OCI-LY7 (cell line): ENCODE measurements around the gene NINJ2. TPM values are rescaled to one million over a fixed set of nuclear protein-coding genes. Genes with fewer than 3 reads are reported as not detected.

Experiments
- BruUV-seq: library from RNA; stranded (reverse); fragments of 400-500 nt; replicated peaks from 2 replicates; lab custom pipeline; 2021; lab: Mats Ljungman, UMichigan
- CTCF ChIA-PET: fragments of 300-600 bp; sonication (Branson Sonifier 250); formaldehyde crosslinking; loops from one replicate; lab custom pipeline; 2022; ENCODE audit warnings: antibody characterized with exemption; ENCODE audit not compliant: unreplicated experiment; lab: Charles Lee
- POLR2A ChIA-PET: fragments of 300-600 bp; sonication (Branson Sonifier 250); formaldehyde crosslinking; loops from one replicate; lab custom pipeline; 2022; ENCODE audit warnings: antibody characterized with exemption; lab: Charles Lee
- DNase-seq: peaks from one replicate; pipeline ENCODE4 v3.0.0-alpha.2; 2015; ENCODE audit warnings: low spot score
- H2AFZ ChIP-seq: fragments of 200-600 bp; sonication (generic), shearing (Covaris generic); 2 replicates; pipeline ENCODE4 v1.6.1; 2014; ENCODE audit warnings: mild to moderate bottlenecking, antibody characterized with exemption, low read length, moderate library complexity
- H3K27ac ChIP-seq: fragments of 200-600 bp; sonication (generic); 2 replicates; pipeline ENCODE4 v1.5.1; 2014; ENCODE audit warnings: mixed run types, low read depth, mild to moderate bottlenecking, moderate library complexity, low read length, inconsistent platforms; ENCODE audit not compliant: poor library complexity, severe bottlenecking
- H3K36me3 ChIP-seq: fragments of 200-600 bp; sonication (generic); 2 replicates; pipeline ENCODE4 v1.6.1; 2014; ENCODE audit warnings: mild to moderate bottlenecking, antibody characterized with exemption, low read length, moderate library complexity, mixed read lengths; ENCODE audit not compliant: insufficient read depth
- H3K4me1 ChIP-seq: fragments of 200-600 bp; sonication (generic); 2 replicates; pipeline ENCODE4 v1.5.1; 2014; ENCODE audit warnings: mild to moderate bottlenecking, low read length; ENCODE audit not compliant: insufficient read depth, poor library complexity, severe bottlenecking
- H3K4me2 ChIP-seq: fragments of 200-600 bp; sonication (generic); 2 replicates; pipeline ENCODE4 v1.6.1; 2014; ENCODE audit warnings: mild to moderate bottlenecking, low read length
- H3K4me3 ChIP-seq: fragments of 200-600 bp; sonication (generic); 2 replicates; pipeline ENCODE4 v1.5.1; 2014; ENCODE audit warnings: mild to moderate bottlenecking, low read depth, low read length; ENCODE audit not compliant: poor library complexity, severe bottlenecking
- H3K79me2 ChIP-seq: fragments of 200-600 bp; sonication (generic); 2 replicates; pipeline ENCODE4 v1.6.1; 2016; ENCODE audit warnings: low read depth, mild to moderate bottlenecking, low read length, moderate library complexity, mixed read lengths; ENCODE audit not compliant: insufficient read depth
- H3K9me2 ChIP-seq: fragments of 200-600 bp; sonication (generic); 2 replicates; pipeline ENCODE4 v1.6.1; 2016; ENCODE audit warnings: mild to moderate bottlenecking, low read length, mixed read lengths; ENCODE audit not compliant: insufficient read depth
- H3K9me3 ChIP-seq: fragments of 200-600 bp; sonication (generic); 2 replicates; pipeline ENCODE4 v1.6.1; 2014; ENCODE audit warnings: mild to moderate bottlenecking, mixed run types, low read length, mixed read lengths
- H4K20me1 ChIP-seq: fragments of 200-600 bp; sonication (generic); 2 replicates; pipeline ENCODE4 v1.6.1; 2014; ENCODE audit warnings: mild to moderate bottlenecking, antibody characterized with exemption, low read length, moderate library complexity, mixed read lengths; ENCODE audit not compliant: insufficient read depth
- CTCF ChIP-seq: fragments of 200-600 bp; sonication (generic); conservative IDR thresholded peaks from 2 replicates; pipeline ENCODE4 v1.5.1; 2014; ENCODE audit warnings: mild to moderate bottlenecking, antibody characterized with exemption, low read length, moderate library complexity, mixed read lengths
- EZH2phosphoT487 ChIP-seq: fragments of 200-600 bp; sonication (generic); IDR thresholded peaks from 2 replicates; pipeline ENCODE4 v1.6.1; 2018; ENCODE audit warnings: low read depth, borderline replicate concordance, mild to moderate bottlenecking, mixed run types, antibody characterized with exemption, low read length, moderate library complexity, mixed read lengths
- intact Hi-C: fragments of 100-400 bp; cut with micrococcal nuclease; formaldehyde crosslinking; loops from one replicate; pipeline ENCODE4 v1.10.0; 2022; ENCODE audit not compliant: unreplicated experiment
- total RNA-seq, 2 experiments: library from RNA; depleted of rRNA in 1 of 2; stranded (reverse); fragments of >200 nt in 1 of 2; shearing (Covaris generic) in 1 of 2; gene quantifications; 2 replicates each; pipeline ENCODE4 v1.2.3, GENCODE V29; 2014 to 2022

Gene NINJ2
- total RNA-seq, 2 experiments from 2014 or later, result 0.79 to 4.4 TPM

GRCh38 chr12:693934-694533 lies 30.8 kb upstream of the NINJ2 start:
- H3K4me2 ChIP-seq, result no peak overlapping the region
- no peaks in the 10 kb centered on the region for H3K36me3 ChIP-seq
- no peak overlapping the region for H2AFZ ChIP-seq
- H3K79me2 ChIP-seq, result no peaks in the 10 kb centered on the region
- peaks cover 21% of the 10 kb centered on the region for H3K9me3 ChIP-seq
- H3K4me3 ChIP-seq, result no peak overlapping the region
- no peaks in the 10 kb centered on the region for H4K20me1 ChIP-seq
- ChIA-PET CTCF (no interaction called here), POLR2A (interaction anchor here (1.2 kb wide), 1 partner anchor 10 kb away, joined by 3 read pairs; no protein-coding TSS in a partner anchor)
- TF ChIP-seq EZH2phosphoT487 (no peak), CTCF (no peak)
- H3K27ac ChIP-seq, result no peak overlapping the region
- H3K4me1 ChIP-seq, result no peaks in the 10 kb centered on the region
- no TSS peak for BruUV-seq
- intact Hi-C loops, result no loop called here
- H3K9me2 ChIP-seq, result no peaks in the 10 kb centered on the region
- DNase-seq, result no peak

- CTCF ChIA-PET, result no interaction called here
These were observed 29.0 kb upstream of the NINJ2 start for GRCh38 chr12:692274-692673.

More at GRCh38 chr12:692274-692673, 29.0 kb upstream of the NINJ2 start:
- no peak overlapping the region for H3K4me3 ChIP-seq
- no peaks in the 10 kb centered on the region for H4K20me1 ChIP-seq
- TF ChIP-seq CTCF (no peak), EZH2phosphoT487 (no peak)
- H3K4me2 ChIP-seq, result no peak overlapping the region
- no peak overlapping the region for H3K27ac ChIP-seq
- DNase-seq, result no peak
- H2AFZ ChIP-seq, result no peak overlapping the region
- no peaks in the 10 kb centered on the region for H3K4me1 ChIP-seq
- no peaks in the 10 kb centered on the region for H3K9me2 ChIP-seq
- H3K79me2 ChIP-seq, result no peaks in the 10 kb centered on the region
- no peaks in the 10 kb centered on the region for H3K36me3 ChIP-seq
- H3K9me3 ChIP-seq, result peaks cover 5% of the 10 kb centered on the region; the same call in 1 of the 2 replicates
- POLR2A ChIA-PET, result interaction anchor here (1.3 kb wide), 1 partner anchor 19 kb away, joined by 5 read pairs; no protein-coding TSS in a partner anchor
- BruUV-seq, result no TSS peak
- intact Hi-C loops, result no loop called here
